Loucy (cell line): Measurements from ENCODE around the gene NLRP12.
"Not testable (repeated sequence)": the region's sequence is repeated elsewhere in the genome, so short reads cannot be mapped to it uniquely, and the experiment has no call there.

Experiments used
- H2AFZ ChIP-seq: fragments of 200-600 bp; sonication (generic); 2 replicates; pipeline ENCODE4 v1.6.0; 2016; ENCODE audit warnings: antibody characterized with exemption, mild to moderate bottlenecking, low read length, moderate library complexity
- H3F3A ChIP-seq: fragments of 200-600 bp; 2 replicates; pipeline ENCODE4 v1.6.0; 2016; ENCODE audit warnings: antibody characterized with exemption, low read depth, mild to moderate bottlenecking
- H3K27me3 ChIP-seq: fragments of 200-600 bp; sonication (generic); 2 replicates; pipeline ENCODE4 v1.6.1; 2014; ENCODE audit warnings: low read length, mild to moderate bottlenecking; ENCODE audit not compliant: insufficient read depth, poor library complexity, severe bottlenecking
- H3K36me3 ChIP-seq: fragments of 200-600 bp; sonication (generic); 2 replicates; pipeline ENCODE4 v1.6.1; 2016; ENCODE audit warnings: low read length; ENCODE audit not compliant: insufficient read depth
- H3K4me1 ChIP-seq: fragments of 200-600 bp; sonication (generic); 2 replicates; pipeline ENCODE4 v1.5.1; 2014; ENCODE audit warnings: low read length, mild to moderate bottlenecking; ENCODE audit not compliant: insufficient read depth, poor library complexity, severe bottlenecking
- H3K4me2 ChIP-seq: fragments of 200-600 bp; sonication (generic); 2 replicates; pipeline ENCODE4 v1.6.0; 2014; ENCODE audit warnings: antibody characterized with exemption, low read length, low read depth, mild to moderate bottlenecking; ENCODE audit not compliant: poor library complexity, severe bottlenecking
- H3K4me3 ChIP-seq: fragments of 200-600 bp; sonication (generic); 2 replicates; pipeline ENCODE4 v1.5.1; 2014; ENCODE audit warnings: low read length, mild to moderate bottlenecking, mixed read lengths; ENCODE audit not compliant: poor library complexity, severe bottlenecking
- H3K79me2 ChIP-seq: fragments of 200-600 bp; sonication (generic); 2 replicates; pipeline ENCODE4 v1.6.1; 2014; ENCODE audit warnings: low read length; ENCODE audit not compliant: insufficient read depth
- H3K9ac ChIP-seq: fragments of 200-600 bp; sonication (generic); 2 replicates; pipeline ENCODE4 v1.6.0; 2014; ENCODE audit warnings: mild to moderate bottlenecking, low read depth, low read length, moderate library complexity; ENCODE audit not compliant: poor library complexity, severe bottlenecking
- H3K9me2 ChIP-seq: fragments of 200-600 bp; sonication (generic); replicated peaks from 2 replicates; pipeline ENCODE4 v1.6.1; 2016; ENCODE audit warnings: low read depth, low read length, mixed read lengths
- H3K9me3 ChIP-seq: fragments of 200-600 bp; sonication (generic); 2 replicates; pipeline ENCODE4 v1.6.1; 2014; ENCODE audit warnings: mild to moderate bottlenecking, antibody characterized with exemption, low read length, low read depth; ENCODE audit not compliant: insufficient read depth
- H4K20me1 ChIP-seq: fragments of 200-600 bp; sonication (generic); 2 replicates; pipeline ENCODE4 v1.6.0; 2014; ENCODE audit warnings: antibody characterized with exemption, low read length, mild to moderate bottlenecking; ENCODE audit not compliant: insufficient read depth, poor library complexity, severe bottlenecking
- EZH2phosphoT487 ChIP-seq: fragments of 200-600 bp; IDR thresholded peaks from 2 replicates; pipeline ENCODE4 v1.6.1; 2018; ENCODE audit warnings: antibody characterized with exemption, mild to moderate bottlenecking, moderate library complexity, borderline replicate concordance
- TF ChIP-seq, protein P1 (sequence below): fragments of 200-600 bp; sonication (generic); conservative IDR thresholded peaks from 2 replicates; pipeline ENCODE4 v1.5.1; 2014; ENCODE audit warnings: mild to moderate bottlenecking, antibody characterized with exemption, low read length

NLRP12 gene

DNA sequence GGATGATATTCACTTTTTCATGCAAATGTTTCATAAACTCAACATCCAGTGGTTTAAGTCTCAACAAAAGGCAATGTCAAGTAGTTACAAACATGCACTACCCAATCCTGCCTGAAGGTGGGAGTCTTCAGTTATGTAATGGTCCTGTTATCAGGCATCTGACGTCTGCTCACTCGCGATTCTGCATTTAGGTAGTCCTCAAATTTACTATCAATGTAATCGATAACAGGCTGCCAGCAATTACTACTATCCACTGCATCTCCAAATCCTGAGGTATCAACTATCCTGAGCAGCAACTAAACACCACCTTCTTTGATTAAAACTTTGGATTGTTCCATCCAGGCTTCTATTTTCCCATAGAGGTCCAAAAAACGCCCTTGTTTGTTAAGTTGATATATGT is 51.2 kb downstream of the NLRP12 start:
- Histone ChIP-seq H3F3A (no peaks in the 10 kb centered on the region), H3K4me3 (no peak overlapping the region), H3K27me3 (no peaks in the 10 kb centered on the region), H3K36me3 (no peaks in the 10 kb centered on the region), H3K9ac (no peak overlapping the region), H3K4me1 (no peaks in the 10 kb centered on the region), H3K4me2 (no peak overlapping the region), H4K20me1 (no peaks in the 10 kb centered on the region), H2AFZ (0 out of 2 replicates have a peak overlapping the region, but pooled peaks have one; percentile 64), H3K9me2 (no peaks in the 10 kb centered on the region), H3K79me2 (no peaks in the 10 kb centered on the region), H3K9me3 (no peaks in the 10 kb centered on the region)
- TF ChIP-seq, protein P1, sequence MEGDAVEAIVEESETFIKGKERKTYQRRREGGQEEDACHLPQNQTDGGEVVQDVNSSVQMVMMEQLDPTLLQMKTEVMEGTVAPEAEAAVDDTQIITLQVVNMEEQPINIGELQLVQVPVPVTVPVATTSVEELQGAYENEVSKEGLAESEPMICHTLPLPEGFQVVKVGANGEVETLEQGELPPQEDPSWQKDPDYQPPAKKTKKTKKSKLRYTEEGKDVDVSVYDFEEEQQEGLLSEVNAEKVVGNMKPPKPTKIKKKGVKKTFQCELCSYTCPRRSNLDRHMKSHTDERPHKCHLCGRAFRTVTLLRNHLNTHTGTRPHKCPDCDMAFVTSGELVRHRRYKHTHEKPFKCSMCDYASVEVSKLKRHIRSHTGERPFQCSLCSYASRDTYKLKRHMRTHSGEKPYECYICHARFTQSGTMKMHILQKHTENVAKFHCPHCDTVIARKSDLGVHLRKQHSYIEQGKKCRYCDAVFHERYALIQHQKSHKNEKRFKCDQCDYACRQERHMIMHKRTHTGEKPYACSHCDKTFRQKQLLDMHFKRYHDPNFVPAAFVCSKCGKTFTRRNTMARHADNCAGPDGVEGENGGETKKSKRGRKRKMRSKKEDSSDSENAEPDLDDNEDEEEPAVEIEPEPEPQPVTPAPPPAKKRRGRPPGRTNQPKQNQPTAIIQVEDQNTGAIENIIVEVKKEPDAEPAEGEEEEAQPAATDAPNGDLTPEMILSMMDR, result peak; percentile 73
- no peak for TF ChIP-seq EZH2phosphoT487

DNA sequence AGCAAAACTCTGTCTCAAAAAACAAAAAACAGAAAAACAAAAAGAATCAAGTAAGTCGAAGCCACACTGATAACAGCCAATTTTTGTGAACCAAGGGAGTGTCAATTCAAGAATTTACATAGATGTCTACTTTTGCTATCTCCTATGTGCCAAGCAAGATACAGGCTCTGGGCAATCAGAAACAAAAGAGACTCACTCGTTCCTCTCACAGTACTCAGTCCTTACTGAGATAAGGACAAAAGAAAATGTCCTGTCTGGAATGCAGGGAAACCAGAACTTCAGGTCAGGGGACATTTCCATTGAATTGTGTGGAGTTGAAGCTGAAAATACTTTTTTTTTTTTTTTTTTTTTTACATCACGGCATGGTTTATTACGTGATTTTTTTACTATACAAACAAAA is 53.0 kb downstream of the NLRP12 start:
- Histone ChIP-seq H3K4me2 (no peak overlapping the region), H3K9ac (no peak overlapping the region)

DNA sequence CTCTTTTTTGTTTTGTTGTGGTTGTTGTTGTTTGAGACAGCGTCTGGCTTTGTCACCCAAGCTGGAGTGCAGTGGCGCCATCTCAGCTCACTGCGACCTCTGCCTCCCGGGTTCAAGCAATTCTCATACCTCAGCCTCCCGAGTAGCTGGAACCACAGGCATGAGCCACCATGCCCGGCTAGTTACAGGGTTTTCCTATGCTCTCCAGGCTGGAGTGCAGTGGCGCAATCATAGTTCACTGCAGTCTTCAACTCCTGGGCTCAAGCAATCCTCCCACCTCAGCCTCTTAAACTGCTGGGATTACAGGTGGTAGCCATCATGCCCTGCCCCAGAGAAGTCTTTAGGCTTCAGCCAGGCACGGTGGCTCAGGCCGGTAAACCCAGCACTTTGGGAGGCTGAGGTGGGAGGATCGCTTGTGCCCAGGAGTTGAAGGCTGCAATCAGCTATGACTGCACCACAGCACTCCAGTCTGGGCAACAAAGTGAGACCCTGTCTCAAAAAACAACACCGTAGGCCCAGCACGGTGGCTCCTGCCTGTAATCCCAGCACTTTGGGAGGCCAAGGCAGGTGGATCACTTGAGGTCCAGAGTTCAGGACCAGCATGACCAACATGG is 54.3 kb downstream of the NLRP12 start:
- H4K20me1 ChIP-seq, H3K9me3 ChIP-seq, H2AFZ ChIP-seq, H3K4me3 ChIP-seq, H3K79me2 ChIP-seq, H3K4me2 ChIP-seq, H3K36me3 ChIP-seq, H3K4me1 ChIP-seq, H3K27me3 ChIP-seq, H3K9me2 ChIP-seq, H3F3A ChIP-seq, H3K9ac ChIP-seq: not testable (repeated sequence)

More for the DNA sequence above, 53.0 kb downstream of the NLRP12 start:
- no peaks in the 10 kb centered on the region for H3K36me3 ChIP-seq
- H3K27me3 ChIP-seq, result no peaks in the 10 kb centered on the region
- H3K9me3 ChIP-seq, result no peaks in the 10 kb centered on the region
- TF ChIP-seq EZH2phosphoT487, result no peak
- TF ChIP-seq, protein P1, result no peak
- H3K4me3 ChIP-seq, result no peak overlapping the region
- H3F3A ChIP-seq, result no peaks in the 10 kb centered on the region
- no peak overlapping the region for H2AFZ ChIP-seq
- no peaks in the 10 kb centered on the region for H4K20me1 ChIP-seq
- no peaks in the 10 kb centered on the region for H3K4me1 ChIP-seq
- H3K79me2 ChIP-seq, result no peaks in the 10 kb centered on the region
- H3K9me2 ChIP-seq, result no peaks in the 10 kb centered on the region

DNA sequence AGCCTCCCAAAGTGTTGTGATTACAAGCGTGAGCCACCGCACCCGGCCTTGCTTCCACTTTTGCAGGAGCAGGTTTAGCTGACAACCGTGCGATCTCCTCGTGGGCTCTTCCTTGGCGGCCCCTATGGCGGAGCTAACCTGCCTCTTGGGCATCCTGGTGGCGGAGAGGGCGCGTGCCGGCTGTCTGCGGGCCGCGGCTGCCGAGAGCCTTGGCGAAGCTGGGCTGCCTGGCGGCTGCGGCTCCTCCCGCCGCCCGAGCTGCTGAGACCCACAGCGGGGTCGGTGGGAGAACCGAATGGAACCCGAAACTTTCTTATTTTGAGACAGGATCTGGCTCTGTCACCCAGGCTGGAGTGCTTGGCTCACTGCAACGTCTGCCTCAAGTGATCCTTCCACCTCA is 55.7 kb downstream of the NLRP12 start:
- Histone ChIP-seq H3K9me3 (no peaks in the 10 kb centered on the region), H3K4me1 (no peaks in the 10 kb centered on the region), H4K20me1 (no peaks in the 10 kb centered on the region), H3K9ac (no peak overlapping the region), H3K9me2 (no peaks in the 10 kb centered on the region), H3F3A (no peaks in the 10 kb centered on the region), H3K27me3 (no peaks in the 10 kb centered on the region), H2AFZ (no peak overlapping the region), H3K4me2 (no peak overlapping the region), H3K4me3 (no peak overlapping the region), H3K36me3 (no peaks in the 10 kb centered on the region), H3K79me2 (no peaks in the 10 kb centered on the region)
- TF ChIP-seq, protein P1, result no peak
- TF ChIP-seq EZH2phosphoT487, result no peak

DNA sequence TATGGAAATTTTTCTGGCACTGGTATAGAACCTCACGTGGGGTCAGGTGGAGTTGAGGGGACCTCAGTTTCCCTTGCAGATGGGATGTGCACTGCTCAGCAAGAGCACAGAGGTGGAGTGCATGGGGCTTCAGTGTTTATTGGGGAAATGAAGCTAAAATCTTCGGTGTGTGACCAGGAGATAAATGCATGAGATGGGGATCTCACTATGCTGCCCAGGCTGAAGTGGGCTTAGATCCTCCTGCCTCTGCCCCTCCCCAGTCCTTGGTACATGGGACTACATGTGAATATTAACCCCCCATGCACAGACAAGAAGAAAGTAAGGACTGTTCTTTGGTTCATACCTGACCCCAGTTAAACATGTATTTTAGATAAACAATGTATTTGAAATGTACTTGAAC is 65.1 kb downstream of the NLRP12 start:
- not testable (repeated sequence) for H3F3A ChIP-seq, H3K79me2 ChIP-seq, H3K4me2 ChIP-seq, H2AFZ ChIP-seq, H3K9ac ChIP-seq, H4K20me1 ChIP-seq, H3K9me2 ChIP-seq, H3K4me3 ChIP-seq, H3K9me3 ChIP-seq, H3K27me3 ChIP-seq, H3K36me3 ChIP-seq, H3K4me1 ChIP-seq
